SKM-1 (cell line): ENCODE measurements around the gene OPN1MW2.
"Not testable (repeated sequence)": the region's sequence is repeated elsewhere in the genome, so short reads cannot be mapped to it uniquely, and the experiment has no call there.

Source experiments
- DNase-seq: peaks from one replicate; lab custom pipeline; 2025; ENCODE audit not compliant: unreplicated experiment; lab: John Stamatoyannopoulos, UW

The OPN1MW2 gene

DNA sequence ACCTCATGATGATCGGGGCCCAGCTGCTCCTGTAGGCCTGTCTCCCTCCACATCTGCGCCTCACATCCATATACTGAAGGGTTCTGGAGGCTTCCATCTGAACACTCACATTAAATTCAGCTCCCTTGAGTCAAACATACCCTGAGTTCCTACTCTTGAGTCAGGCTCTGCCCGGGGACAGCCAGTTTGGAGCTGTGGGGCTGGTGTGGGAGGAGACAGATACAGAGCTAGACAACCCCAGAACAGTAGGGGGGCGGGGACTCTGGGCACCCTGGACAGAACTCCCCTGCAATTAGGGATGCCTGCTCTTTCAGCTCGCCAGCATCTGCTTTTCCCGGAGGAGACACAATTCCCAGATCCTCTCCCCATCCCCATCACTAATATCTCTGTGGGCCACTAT is 43.5 kb downstream of the OPN1MW2 start:
- not testable (repeated sequence) for DNase-seq

DNA sequence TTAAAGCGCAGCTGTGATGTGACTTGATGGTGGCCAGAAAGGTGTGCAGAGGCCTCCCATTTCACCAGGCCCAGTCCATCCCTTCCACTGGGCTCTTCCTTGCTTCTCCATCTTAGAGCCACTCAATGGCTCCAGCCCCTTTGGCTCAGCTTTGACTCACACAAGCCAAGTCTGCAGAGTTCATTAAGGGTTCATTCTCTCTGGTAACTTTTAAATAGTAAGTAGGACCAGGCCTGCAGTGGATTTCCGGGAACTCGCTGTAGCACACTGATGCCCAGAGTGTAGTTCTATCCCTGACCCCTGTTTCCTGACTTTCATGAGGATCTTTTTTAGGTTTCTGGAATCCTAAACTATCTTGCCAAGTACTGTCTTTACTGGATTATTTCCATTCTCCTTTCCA is 49.7 kb downstream of the OPN1MW2 start:
- DNase-seq: not testable (repeated sequence)
